Ectodermal cell (in vitro differentiated cells): ENCODE data around the gene SGMS1.
A peak's percentile ranks its signal among the peaks of the same experiment; 100 is the strongest.

ENCODE experiments used
- H3K27ac ChIP-seq: 2 replicates; pipeline ENCODE4 v1.7.0; 2013; ENCODE audit warnings: mild to moderate bottlenecking, low read depth, low read length; ENCODE audit not compliant: insufficient read depth, poor library complexity, severe bottlenecking
- H3K27me3 ChIP-seq: 2 replicates; pipeline ENCODE4 v1.7.0; 2013; ENCODE audit warnings: mild to moderate bottlenecking, low read length; ENCODE audit not compliant: insufficient read depth, control insufficient read depth, poor library complexity, severe bottlenecking
- H3K36me3 ChIP-seq: one replicate; pipeline ENCODE4 v1.7.0; 2013; ENCODE audit warnings: low read length; ENCODE audit not compliant: control insufficient read depth, insufficient read depth
- H3K4me1 ChIP-seq: one replicate; pipeline ENCODE4 v1.7.0; 2013; ENCODE audit warnings: low read length; ENCODE audit not compliant: control insufficient read depth, insufficient read depth
- H3K4me3 ChIP-seq: 2 replicates; pipeline ENCODE4 v1.7.0; 2013; ENCODE audit warnings: low read depth, low read length, control low read depth; ENCODE audit not compliant: insufficient read depth
- H3K9me3 ChIP-seq: 2 replicates; pipeline ENCODE4 v1.7.0; 2013; ENCODE audit warnings: mild to moderate bottlenecking, low read length, moderate library complexity; ENCODE audit not compliant: control insufficient read depth
- WGBS, 2 experiments: methylation state at CpG; one replicate each; pipeline ENCODE4 v1.1.7; 2013; ENCODE audit warnings: missing lambda C conversion rate in 2 of 2; 5-methylcytosine and 5-hydroxymethylcytosine counted together

The SGMS1 gene

DNA sequence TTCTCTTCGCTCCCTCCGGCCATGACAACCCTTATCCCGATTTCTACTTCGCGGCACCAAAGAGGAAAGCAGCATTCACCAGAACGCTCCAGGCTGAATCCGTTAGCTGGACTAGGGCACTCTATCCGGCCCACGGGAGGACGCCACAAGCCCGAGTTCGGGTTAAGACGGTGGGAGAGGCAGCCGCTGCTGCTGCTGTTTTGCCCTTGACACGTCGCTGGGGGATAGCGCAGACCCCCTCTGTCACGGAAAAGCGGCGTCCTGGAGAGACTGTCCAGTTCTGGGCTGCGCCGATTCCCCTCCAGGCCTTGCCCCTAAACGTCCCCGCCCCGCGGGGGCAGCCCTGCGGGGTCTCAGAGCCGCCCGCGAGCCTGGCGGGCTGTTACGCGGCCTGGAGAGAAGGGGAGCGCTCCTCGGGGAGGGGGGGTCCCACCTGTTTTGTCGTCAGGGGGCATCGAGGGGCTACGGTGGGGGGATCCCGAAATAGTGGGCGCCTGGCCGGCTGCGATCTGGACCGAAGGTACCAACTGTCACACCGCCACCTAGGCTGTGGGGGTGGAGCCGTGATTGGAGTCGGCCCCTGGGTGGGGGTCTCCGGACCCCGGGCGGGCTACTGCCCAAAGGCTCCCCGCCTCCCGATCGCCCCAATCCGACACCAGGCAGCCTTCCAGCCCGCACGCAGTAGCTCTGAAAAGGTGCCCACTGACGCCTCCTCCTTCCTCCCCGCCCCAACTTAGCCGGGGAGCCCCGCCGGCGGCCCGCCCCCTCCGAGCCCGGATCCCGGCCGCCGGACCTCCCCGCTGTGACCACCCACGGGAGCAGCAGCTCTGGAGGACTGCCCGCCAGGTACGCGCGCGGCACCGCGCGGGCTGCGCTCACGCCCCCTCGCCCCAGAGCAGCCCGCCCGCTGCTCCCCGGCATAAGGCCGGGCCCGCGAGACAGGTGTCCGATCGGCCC, 772 bp downstream of the SGMS1 start:
- WGBS, 2 experiments = 0 to 1% methylated on average over 88 of the region's 88 CpGs
- no peak overlapping the region for H3K27ac ChIP-seq
- peaks cover 20% of the 10 kb centered on the region for H3K27me3 ChIP-seq

DNA sequence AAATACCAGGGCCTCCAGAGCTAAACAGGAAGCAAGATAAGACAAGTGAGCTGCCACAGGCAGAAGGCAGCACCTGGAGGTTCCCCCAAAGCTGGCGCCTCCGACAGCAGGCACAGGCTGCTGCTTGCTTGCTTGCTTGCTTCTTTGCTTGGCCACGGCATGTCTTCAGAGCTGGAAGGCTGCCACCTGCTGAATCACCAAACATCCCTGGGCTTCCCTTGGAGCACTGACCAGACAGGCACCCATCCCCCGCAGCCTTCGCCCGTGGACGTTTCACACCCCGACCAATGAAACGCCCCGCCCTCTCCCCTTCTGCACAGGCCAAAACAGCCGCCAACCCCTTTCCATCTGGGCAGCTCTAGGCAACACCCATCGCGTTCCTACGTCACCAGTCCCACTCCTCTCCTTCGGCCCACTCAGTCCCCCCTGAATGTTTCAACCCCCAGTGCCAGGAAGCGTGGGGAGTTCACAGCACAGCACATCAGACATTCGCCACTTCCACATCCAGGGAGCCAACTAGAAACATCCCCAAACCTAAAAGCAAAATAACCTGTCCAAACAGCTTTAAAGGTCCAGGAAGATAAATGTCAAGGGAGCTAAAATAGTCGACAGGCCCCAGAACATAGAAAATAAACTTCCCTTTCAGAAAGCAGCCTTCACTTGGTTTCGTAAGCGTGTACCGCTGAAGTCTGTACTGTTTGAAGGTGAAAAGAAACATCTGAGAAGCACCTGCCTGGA, 1.6 kb downstream of the SGMS1 start:
- Histone ChIP-seq H3K36me3 (peaks cover under 1% of the 10 kb centered on the region), H3K27me3 (peaks cover 20% of the 10 kb centered on the region), H3K4me1 (peaks cover 8% of the 10 kb centered on the region), H3K9me3 (no peaks in the 10 kb centered on the region), H3K4me3 (peak overlapping the region; percentile 89), H3K27ac (no peak overlapping the region)
- 4 to 6% methylated on average over 21 of the region's 21 CpGs for WGBS, 2 experiments

More for the DNA sequence above, 772 bp downstream of the SGMS1 start:
- Histone ChIP-seq H3K9me3 (no peaks in the 10 kb centered on the region), H3K4me3 (peak overlapping the region; percentile 89), H3K36me3 (peaks cover 4% of the 10 kb centered on the region), H3K4me1 (peaks cover 8% of the 10 kb centered on the region)

GRCh38 chr10:50620899-50621298, 2.9 kb downstream of the SGMS1 start:
- Histone ChIP-seq H3K4me1 (peaks cover 8% of the 10 kb centered on the region), H3K4me3 (no peak overlapping the region)
- 89% methylated on average over 7 of the region's 7 CpGs for WGBS, 2 experiments

GRCh38 chr10:50619882-50620281, 3.9 kb downstream of the SGMS1 start:
- Histone ChIP-seq H3K9me3 (no peaks in the 10 kb centered on the region), H3K4me1 (peaks cover 8% of the 10 kb centered on the region), H3K4me3 (no peak overlapping the region), H3K27me3 (peaks cover 20% of the 10 kb centered on the region), H3K36me3 (no peaks in the 10 kb centered on the region), H3K27ac (no peak overlapping the region)
- 77 to 83% methylated on average over 1 to 2 of the region's 2 CpGs for WGBS, 2 experiments

More at GRCh38 chr10:50620899-50621298, 2.9 kb downstream of the SGMS1 start:
- Histone ChIP-seq H3K36me3 (no peaks in the 10 kb centered on the region), H3K27ac (no peak overlapping the region), H3K9me3 (no peaks in the 10 kb centered on the region), H3K27me3 (peaks cover 20% of the 10 kb centered on the region)

DNA sequence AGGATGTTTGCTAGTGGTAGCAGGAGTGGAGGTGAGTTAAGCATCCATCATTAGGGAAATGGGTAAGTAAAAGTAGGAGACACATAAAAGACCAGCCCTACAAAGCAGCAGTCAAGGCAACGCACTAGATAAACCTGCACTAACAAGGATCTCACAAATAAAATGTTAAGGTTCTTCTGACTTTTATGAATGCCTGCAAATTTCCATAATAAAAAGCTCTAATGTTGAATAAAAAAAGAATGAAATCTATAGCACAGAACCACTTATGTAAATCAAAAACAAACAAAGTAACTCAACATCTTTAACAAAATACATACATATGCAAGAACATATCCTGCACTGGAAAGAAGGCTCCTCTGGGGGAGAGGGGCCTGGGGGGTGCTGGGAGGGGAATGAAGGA, 4.6 kb downstream of the SGMS1 start:
- H3K27ac ChIP-seq = no peak overlapping the region
- H3K4me1 ChIP-seq = peaks cover 8% of the 10 kb centered on the region
- peaks cover 20% of the 10 kb centered on the region for H3K27me3 ChIP-seq
- WGBS, 2 experiments = no CpG with 5 or more reads among the region's 1 CpG
- H3K4me3 ChIP-seq = no peak overlapping the region
- no peaks in the 10 kb centered on the region for H3K9me3 ChIP-seq
- no peaks in the 10 kb centered on the region for H3K36me3 ChIP-seq

GRCh38 chr10:50618624-50619023, 5.1 kb downstream of the SGMS1 start:
- Histone ChIP-seq H3K36me3 (no peaks in the 10 kb centered on the region), H3K4me1 (peaks cover 8% of the 10 kb centered on the region), H3K9me3 (no peaks in the 10 kb centered on the region), H3K4me3 (no peak overlapping the region), H3K27me3 (peaks cover 20% of the 10 kb centered on the region), H3K27ac (no peak overlapping the region)
- 78 to 79% methylated on average over 3 of the region's 3 CpGs for WGBS, 2 experiments

DNA sequence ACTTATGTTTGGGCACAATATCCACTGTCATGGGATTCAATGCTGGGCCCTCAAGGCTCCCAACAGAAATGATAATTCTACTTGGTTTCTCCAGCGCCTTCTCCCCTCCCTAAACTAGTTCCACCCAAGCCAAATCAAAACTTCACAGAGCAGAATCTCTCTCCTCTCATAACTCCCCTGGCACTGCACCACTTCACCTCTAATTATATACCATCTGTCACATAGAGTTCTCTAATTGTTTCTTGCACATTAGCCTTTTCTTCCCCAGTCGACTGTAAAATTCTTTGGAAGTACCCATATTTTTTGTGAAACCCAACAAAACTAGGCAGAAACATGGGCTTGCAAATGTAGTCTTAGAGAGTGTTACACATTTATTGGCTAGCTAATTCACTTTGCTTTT, 8.1 kb downstream of the SGMS1 start:
- Histone ChIP-seq H3K27me3 (no peaks in the 10 kb centered on the region), H3K36me3 (no peaks in the 10 kb centered on the region), H3K4me1 (no peaks in the 10 kb centered on the region), H3K4me3 (no peak overlapping the region), H3K27ac (no peak overlapping the region), H3K9me3 (no peaks in the 10 kb centered on the region)
- WGBS, 2 experiments = 90 to 91% methylated on average over 2 of the region's 2 CpGs

DNA sequence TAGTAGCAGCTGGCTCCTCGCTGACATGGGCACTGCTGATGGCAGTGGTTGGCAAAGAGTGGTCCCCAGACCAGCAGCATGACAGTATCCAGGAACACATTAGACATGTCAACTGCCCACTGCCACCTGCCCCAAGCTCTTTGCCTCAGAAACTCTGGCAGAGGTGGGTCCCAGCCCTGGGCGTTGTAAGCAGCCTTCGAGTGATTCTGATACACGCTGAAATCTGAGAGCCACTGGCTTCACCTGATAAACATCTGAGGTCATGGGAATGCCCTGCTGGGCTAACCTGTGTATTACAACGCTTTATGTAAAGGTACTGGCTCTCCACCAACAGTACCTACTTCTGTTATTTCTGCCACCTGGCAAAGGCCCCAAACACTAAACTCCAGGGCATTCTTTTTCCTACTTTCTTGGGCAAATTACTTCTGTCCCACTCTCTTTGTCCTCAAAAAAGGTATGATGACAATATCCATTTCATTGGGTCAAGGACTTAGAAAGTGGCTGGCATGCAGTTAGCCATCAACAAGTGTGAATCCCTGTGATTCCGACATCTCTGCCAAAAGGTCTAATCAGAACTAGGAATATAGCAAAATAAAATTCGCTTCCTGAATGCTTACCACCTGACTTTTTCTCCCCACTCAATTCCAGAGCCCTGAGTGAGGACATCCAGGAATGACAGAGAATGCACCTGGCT, 9.2 kb downstream of the SGMS1 start:
- no peak overlapping the region for H3K27ac ChIP-seq
- H3K36me3 ChIP-seq = no peaks in the 10 kb centered on the region
- no peaks in the 10 kb centered on the region for H3K4me1 ChIP-seq
- H3K4me3 ChIP-seq = no peak overlapping the region
- no peaks in the 10 kb centered on the region for H3K9me3 ChIP-seq
- H3K27me3 ChIP-seq = no peaks in the 10 kb centered on the region
- 64 to 71% methylated on average over 7 of the region's 7 CpGs for WGBS, 2 experiments

- 87 to 97% methylated on average over 1 to 2 of the region's 4 CpGs for WGBS, 2 experiments
- H3K36me3 ChIP-seq = no peaks in the 10 kb centered on the region
- H3K9me3 ChIP-seq = no peaks in the 10 kb centered on the region
- H3K27me3 ChIP-seq = no peaks in the 10 kb centered on the region
- H3K4me1 ChIP-seq = no peaks in the 10 kb centered on the region
- no peak overlapping the region for H3K27ac ChIP-seq
- H3K4me3 ChIP-seq = no peak overlapping the region
Observed at GRCh38 chr10:50613726-50614443, 9.9 kb downstream of the SGMS1 start.
